GM18868 (cell line): Measurements from ENCODE around the gene MTMR8.

Experiments
- ATAC-seq: cut with Tn5 transposase; IDR thresholded peaks from one replicate; pipeline ENCODE4 v1.9.1; 2021; ENCODE audit warnings: mild to moderate bottlenecking, moderate library complexity; ENCODE audit not compliant: unreplicated experiment

MTMR8 gene

DNA sequence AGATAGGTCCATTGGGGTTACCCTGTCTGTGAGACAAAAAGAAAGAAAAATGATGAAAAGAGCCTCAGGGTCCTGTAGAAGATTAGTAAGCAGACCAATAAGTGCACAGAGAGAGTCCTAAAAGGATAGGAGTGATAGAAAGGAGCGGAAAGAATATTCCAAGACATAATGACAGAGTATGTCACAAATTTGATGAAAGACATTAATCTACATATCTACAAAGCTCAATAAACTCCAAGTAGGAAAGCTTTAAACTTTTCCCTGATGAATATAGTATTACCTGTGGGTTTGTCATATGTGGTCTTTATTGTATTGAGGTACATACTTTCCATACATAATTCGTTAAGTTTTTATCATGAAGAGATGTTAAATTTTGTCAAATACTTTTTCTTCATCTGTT is 73.7 kb downstream of the MTMR8 start:
- no peak for ATAC-seq

DNA sequence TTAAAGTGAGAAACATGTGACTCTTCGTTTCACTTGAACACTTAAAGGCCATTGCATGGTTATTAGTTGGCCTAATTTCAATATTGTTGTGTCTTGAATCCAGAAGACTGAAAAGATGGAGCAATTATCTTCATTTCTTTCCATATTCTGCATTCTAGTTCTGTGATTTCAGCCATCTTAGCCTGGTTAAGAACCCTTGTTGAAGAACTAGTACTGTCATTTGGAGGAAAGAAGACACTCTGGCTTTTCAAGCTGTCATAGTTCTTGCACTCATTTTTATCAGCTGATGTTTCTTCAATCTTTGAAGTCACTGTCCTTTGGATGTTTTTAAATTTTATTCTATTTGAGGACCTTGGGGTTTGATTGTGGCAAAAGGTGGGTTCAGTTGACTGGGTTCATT is 81.6 kb downstream of the MTMR8 start:
- no peak for ATAC-seq

DNA sequence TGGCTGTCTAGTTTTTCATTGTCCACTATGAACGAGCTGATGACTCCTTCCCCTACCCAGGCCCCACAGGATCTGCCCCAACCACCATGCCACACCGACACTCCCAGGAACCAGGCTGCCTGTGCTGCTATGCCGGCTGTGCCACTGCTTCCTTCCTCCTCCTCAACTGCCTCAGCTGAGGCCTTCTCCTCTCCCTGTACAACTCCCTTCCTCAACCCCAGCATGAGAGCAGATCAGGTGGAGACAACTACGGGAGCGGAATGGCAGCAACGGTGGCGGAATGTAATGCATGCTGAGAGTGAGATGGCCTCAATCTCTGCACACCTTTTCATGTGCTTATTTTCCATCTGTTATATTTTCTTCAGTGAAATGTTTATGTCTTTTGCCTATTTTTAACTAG is 88.5 kb downstream of the MTMR8 start:
- no peak for ATAC-seq

DNA sequence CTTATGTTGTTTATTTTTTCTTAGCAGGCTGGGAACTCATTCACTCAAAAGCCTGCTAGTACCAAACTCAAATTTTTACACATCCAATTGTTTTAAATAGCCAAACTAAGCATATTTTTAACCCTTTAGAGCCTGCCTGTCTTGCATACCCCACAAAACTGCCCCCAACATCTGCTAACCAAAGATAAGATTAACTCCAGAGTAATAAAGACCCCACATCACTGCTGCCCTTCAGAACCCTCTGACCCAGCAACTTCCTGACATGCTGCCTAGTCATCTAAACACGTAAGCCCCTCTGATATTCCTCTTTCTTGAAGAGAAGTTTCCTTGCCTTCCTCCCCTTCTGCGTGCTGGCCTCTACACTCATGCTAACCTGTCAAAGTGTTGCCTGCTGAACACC is 104.1 kb downstream of the MTMR8 start:
- no peak for ATAC-seq

DNA sequence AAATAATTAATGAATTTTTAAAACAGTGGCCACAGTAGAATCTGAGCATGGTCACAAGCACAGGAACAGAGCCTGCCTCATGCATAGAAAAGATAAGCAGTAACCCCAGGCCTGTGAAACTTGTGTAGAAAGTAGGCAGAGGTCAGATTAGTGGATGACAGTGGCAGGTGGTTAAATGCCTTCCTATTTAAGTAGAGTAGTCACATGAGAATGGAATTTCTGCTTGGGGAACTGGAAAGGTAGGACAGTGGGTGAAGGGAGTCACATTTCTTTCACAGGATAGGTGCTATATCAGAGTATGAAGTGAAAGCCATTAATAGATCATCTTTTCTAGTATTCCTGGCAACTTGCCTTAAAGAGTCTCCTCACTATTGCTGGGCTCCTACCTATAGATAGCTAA is 130.0 kb downstream of the MTMR8 start:
- ATAC-seq, result no peak

DNA sequence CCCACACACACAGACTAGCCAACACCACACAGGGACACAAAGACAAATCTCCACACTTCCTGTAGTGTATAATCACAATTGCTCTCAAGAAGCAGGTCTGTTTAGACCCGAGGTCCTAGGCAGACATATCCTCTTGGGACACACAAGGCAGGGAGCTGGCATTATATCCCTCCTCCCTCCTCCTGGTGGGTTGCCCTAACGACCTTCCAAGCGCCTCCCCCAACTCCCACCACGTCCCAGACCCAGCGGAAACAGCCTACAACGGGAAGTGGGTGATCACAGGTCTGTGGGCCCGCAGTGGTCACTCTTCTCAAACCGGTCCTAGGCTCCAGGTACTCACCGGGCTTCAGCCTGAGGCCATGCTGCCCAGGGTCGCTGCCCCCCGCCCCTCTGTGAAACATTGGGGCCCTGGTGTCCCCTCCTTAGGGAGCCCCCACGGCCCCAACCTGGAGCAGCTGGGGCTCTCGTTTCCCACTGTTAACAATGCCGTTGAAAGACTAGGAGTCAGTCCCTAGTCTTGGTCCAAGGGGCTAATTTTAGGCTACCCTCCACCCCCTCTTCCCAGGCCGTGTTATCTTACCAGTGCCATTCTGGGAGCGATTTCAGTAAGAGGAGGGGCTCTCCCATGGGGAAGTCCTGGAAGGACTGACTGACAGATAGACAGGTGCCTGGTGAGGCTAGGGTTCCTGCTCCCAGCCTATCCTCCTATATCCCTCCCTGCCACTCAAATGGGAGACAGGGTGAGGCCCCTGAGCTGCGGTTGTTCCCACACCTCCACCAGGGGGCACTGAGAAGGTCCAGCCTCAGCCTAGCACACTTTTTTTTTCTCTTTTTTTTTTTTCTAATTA is 164.9 kb downstream of the MTMR8 start, which contains the start of gene ASB12:
ASB12 (minus strand) TSS at position 485 of the 848 bp plus-strand sequence. CDS start 4,957 bp downstream, outside the sequence.
- no peak for ATAC-seq

DNA sequence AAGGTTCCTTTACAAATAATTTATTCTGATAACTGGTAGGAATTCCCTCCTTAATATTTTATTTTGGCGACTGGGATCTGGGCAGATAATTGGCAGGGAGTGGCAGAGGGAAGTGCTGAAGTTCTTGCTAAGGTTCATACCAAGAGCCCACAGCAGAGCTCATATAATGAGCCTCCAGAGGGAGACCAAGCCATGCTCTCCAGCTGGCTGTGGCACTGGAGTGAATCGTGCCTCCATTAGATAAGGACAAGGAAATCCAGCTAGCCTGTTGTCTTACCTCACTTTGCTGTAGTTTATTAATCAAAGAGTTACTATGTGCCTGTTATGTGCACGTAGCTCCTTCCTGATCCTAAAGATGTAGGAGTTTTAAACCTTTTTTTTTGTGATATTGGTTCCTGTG is 166.1 kb downstream of the MTMR8 start:
- ATAC-seq, result no peak
